PC-3 (cell line): ENCODE data around the gene SPTBN2. TPM values are rescaled to one million over a fixed set of nuclear protein-coding genes. Genes with fewer than 3 reads are reported as not detected.
A peak's percentile ranks its signal among the peaks of the same experiment; 100 is the strongest.

ENCODE experiments used
- ATAC-seq: fragments of 200-7000 bp; cut with Tn5 transposase; 2 replicates; pipeline ENCODE4 v1.9.1; 2020; ENCODE audit warnings: mild to moderate bottlenecking, moderate library complexity
- BruUV-seq: library from RNA; stranded (reverse); fragments of 400-500 nt; replicated peaks from 2 replicates; lab custom pipeline; 2021; lab: Mats Ljungman, UMichigan
- CTCF ChIA-PET: fragments of 300-600 bp; sonication (Branson Sonifier 250); formaldehyde crosslinking; loops from one replicate; lab custom pipeline; 2022; ENCODE audit warnings: antibody characterized with exemption; lab: Charles Lee
- POLR2A ChIA-PET: fragments of 300-600 bp; sonication (Branson Sonifier 250); formaldehyde crosslinking; loops from one replicate; lab custom pipeline; 2022; ENCODE audit warnings: antibody characterized with exemption; ENCODE audit not compliant: unreplicated experiment; lab: Charles Lee
- DNase-seq: peaks from one replicate; pipeline ENCODE4 v3.0.0-alpha.2; 2015
- H2AFZ ChIP-seq: fragments of 300-600 bp; sonication (generic); 2 replicates; pipeline ENCODE4 v1.6.0; 2016; ENCODE audit warnings: antibody characterized with exemption, low read length
- H3F3A ChIP-seq: fragments of 300-600 bp; sonication (generic); one replicate; pipeline ENCODE4 v1.6.0; 2017; ENCODE audit warnings: antibody characterized with exemption, low read length, control low read depth, mild to moderate bottlenecking; ENCODE audit not compliant: unreplicated experiment
- H3K27ac ChIP-seq: fragments of 300-600 bp; sonication (generic); 2 replicates; pipeline ENCODE4 v1.5.1; 2016; ENCODE audit warnings: mild to moderate bottlenecking, low read length
- H3K27me3 ChIP-seq: fragments of 300-600 bp; sonication (generic); 2 replicates; pipeline ENCODE4 v1.6.1; 2016; ENCODE audit warnings: low read length, mixed read lengths
- H3K36me3 ChIP-seq: fragments of 300-600 bp; sonication (generic); 2 replicates; pipeline ENCODE4 v1.6.1; 2016; ENCODE audit warnings: low read depth, mixed run types, low read length, mixed read lengths
- H3K4me1 ChIP-seq: fragments of 300-600 bp; sonication (generic); 2 replicates; pipeline ENCODE4 v1.5.1; 2016; ENCODE audit warnings: low read length; ENCODE audit not compliant: insufficient read depth
- H3K4me2 ChIP-seq: fragments of 300-600 bp; sonication (generic); 2 replicates; pipeline ENCODE4 v1.6.0; 2016; ENCODE audit warnings: low read length
- H3K4me3 ChIP-seq: fragments of 300-600 bp; sonication (generic); 2 replicates; pipeline ENCODE4 v1.5.1; 2016; ENCODE audit warnings: mild to moderate bottlenecking, low read length, mixed read lengths
- H3K79me2 ChIP-seq: fragments of 300-600 bp; sonication (generic); 2 replicates; pipeline ENCODE4 v1.6.1; 2017; ENCODE audit warnings: low read length, mixed read lengths
- H3K9ac ChIP-seq: fragments of 300-600 bp; sonication (generic); 2 replicates; pipeline ENCODE4 v1.6.0; 2016; ENCODE audit warnings: mild to moderate bottlenecking, low read length
- H3K9me2 ChIP-seq: fragments of 300-600 bp; sonication (generic); replicated peaks from 2 replicates; pipeline ENCODE4 v1.6.1; 2016; ENCODE audit warnings: mixed run types, low read length, mixed read lengths
- H3K9me3 ChIP-seq: fragments of 300-600 bp; sonication (generic); 2 replicates; pipeline ENCODE4 v1.6.1; 2016; ENCODE audit warnings: low read length, mixed read lengths
- H4K20me1 ChIP-seq: fragments of 300-600 bp; sonication (generic); 2 replicates; pipeline ENCODE4 v1.6.1; 2016; ENCODE audit warnings: low read length, mixed read lengths
- EZH2 ChIP-seq: fragments of 300-600 bp; sonication (generic); IDR thresholded peaks from one replicate; pipeline ENCODE4 v1.6.1; 2017; ENCODE audit warnings: antibody characterized with exemption, mild to moderate bottlenecking, low read length; ENCODE audit not compliant: unreplicated experiment
- EZH2phosphoT487 ChIP-seq: fragments of 300-600 bp; sonication (generic); IDR thresholded peaks from 2 replicates; pipeline ENCODE4 v1.6.1; 2018; ENCODE audit warnings: mild to moderate bottlenecking, antibody characterized with exemption, low read length, borderline replicate concordance
- intact Hi-C: fragments of 100-400 bp; cut with micrococcal nuclease; formaldehyde crosslinking; loops from 2 replicates; pipeline ENCODE4 v1.9.0; 2023
- total RNA-seq: library from RNA; depleted of rRNA; stranded (reverse); fragments of >200 nt; gene quantifications from 2 replicates; pipeline ENCODE4 v1.2.3, GENCODE V29; 2014
- TF ChIP-seq, protein P1 (sequence below): fragments of 300-600 bp; sonication (generic); conservative IDR thresholded peaks from 2 replicates; pipeline ENCODE4 v1.5.1; 2017; ENCODE audit warnings: antibody characterized with exemption, low read depth, mild to moderate bottlenecking, low read length

SPTBN2 gene
- total RNA-seq, 1 experiment from 2014 or later: 74.9 TPM

DNA sequence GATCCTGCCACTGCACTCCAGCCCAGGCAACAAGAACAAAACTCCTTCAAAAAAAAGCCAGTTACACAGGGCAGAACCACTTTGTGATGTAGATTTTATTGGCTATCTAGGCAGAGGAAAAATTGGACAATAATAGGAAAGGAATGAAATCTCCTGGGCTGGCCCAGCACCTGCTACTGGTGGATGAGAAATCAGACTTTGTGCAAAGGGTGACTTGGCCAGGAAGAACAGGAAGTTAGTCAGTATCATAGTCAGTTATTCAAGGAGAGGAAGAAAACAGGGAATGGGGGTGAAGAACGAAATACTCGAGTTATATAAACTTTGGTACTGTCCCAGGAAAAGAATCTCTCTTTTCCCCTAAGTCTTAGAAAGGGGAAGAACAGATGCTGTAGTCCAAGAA, 11.0 kb upstream of the SPTBN2 start:
- CTCF ChIA-PET: no interaction called here
- no peaks in the 10 kb centered on the region for H3K79me2 ChIP-seq
- H3K9me3 ChIP-seq: no peaks in the 10 kb centered on the region
- H3K4me2 ChIP-seq: peak overlapping the region; percentile 64
- H3K9ac ChIP-seq: no peak overlapping the region
- no TSS peak for BruUV-seq
- ATAC-seq (peak; percentile 57), DNase-seq (peak; percentile 91)
- no peaks in the 10 kb centered on the region for H4K20me1 ChIP-seq
- H3K27me3 ChIP-seq: no peaks in the 10 kb centered on the region
- TF ChIP-seq, protein P1, sequence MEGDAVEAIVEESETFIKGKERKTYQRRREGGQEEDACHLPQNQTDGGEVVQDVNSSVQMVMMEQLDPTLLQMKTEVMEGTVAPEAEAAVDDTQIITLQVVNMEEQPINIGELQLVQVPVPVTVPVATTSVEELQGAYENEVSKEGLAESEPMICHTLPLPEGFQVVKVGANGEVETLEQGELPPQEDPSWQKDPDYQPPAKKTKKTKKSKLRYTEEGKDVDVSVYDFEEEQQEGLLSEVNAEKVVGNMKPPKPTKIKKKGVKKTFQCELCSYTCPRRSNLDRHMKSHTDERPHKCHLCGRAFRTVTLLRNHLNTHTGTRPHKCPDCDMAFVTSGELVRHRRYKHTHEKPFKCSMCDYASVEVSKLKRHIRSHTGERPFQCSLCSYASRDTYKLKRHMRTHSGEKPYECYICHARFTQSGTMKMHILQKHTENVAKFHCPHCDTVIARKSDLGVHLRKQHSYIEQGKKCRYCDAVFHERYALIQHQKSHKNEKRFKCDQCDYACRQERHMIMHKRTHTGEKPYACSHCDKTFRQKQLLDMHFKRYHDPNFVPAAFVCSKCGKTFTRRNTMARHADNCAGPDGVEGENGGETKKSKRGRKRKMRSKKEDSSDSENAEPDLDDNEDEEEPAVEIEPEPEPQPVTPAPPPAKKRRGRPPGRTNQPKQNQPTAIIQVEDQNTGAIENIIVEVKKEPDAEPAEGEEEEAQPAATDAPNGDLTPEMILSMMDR: peak; percentile 16; the same call in 1 of the 2 replicates
- TF ChIP-seq EZH2phosphoT487: no peak
- H2AFZ ChIP-seq: peak overlapping the region; percentile 25; the same call in 1 of the 2 replicates
- peak overlapping the region; percentile 58 for H3K27ac ChIP-seq
- H3K9me2 ChIP-seq: no peaks in the 10 kb centered on the region
- POLR2A ChIA-PET: no interaction called here
- no peaks in the 10 kb centered on the region for H3K36me3 ChIP-seq
- peak overlapping the region; percentile 9; the same call in 1 of the 2 replicates for H3K4me3 ChIP-seq
- intact Hi-C loops: loop anchor here (5.0 kb wide), 1 partner anchor 77 kb away; no protein-coding TSS in a partner anchor
- peaks cover 11% of the 10 kb centered on the region for H3F3A ChIP-seq
- peaks cover 33% of the 10 kb centered on the region for H3K4me1 ChIP-seq

DNA sequence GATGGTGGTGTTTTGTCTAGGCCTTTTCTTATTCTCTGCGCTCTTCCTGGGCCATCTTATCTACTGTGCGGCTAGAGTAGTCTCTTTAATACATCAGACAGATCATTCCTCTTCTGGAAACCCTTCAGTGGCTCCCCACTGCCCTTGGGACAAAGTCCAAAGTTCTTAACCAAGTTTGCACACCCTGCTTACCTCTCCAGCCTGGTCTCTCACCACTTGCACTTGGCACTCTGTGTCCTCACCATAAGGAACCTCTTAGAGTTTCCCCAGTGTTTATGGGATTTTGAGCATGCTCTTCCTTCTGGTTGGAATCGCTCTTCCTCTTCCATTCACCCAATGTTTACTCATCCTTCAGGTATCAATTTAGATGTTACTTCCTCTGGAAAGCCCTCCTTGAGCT, 5.2 kb upstream of the SPTBN2 start:
- ATAC-seq (no peak), DNase-seq (no peak)
- no peaks in the 10 kb centered on the region for H4K20me1 ChIP-seq
- H3F3A ChIP-seq: peaks cover 1% of the 10 kb centered on the region
- H3K4me2 ChIP-seq: no peak overlapping the region
- ChIA-PET POLR2A (no interaction called here), CTCF (no interaction called here)
- H3K9ac ChIP-seq: no peak overlapping the region
- TF ChIP-seq, protein P1: no peak
- TF ChIP-seq EZH2phosphoT487 (no peak), EZH2 (no peak)
- H3K9me2 ChIP-seq: no peaks in the 10 kb centered on the region
- H3K27me3 ChIP-seq: no peaks in the 10 kb centered on the region
- no peak overlapping the region for H3K27ac ChIP-seq
- H3K4me3 ChIP-seq: no peak overlapping the region
- H3K36me3 ChIP-seq: no peaks in the 10 kb centered on the region
- no peak overlapping the region for H2AFZ ChIP-seq
- H3K79me2 ChIP-seq: no peaks in the 10 kb centered on the region
- no peaks in the 10 kb centered on the region for H3K9me3 ChIP-seq
- intact Hi-C loops: no loop called here
- peaks cover 4% of the 10 kb centered on the region for H3K4me1 ChIP-seq
- BruUV-seq: no TSS peak

DNA sequence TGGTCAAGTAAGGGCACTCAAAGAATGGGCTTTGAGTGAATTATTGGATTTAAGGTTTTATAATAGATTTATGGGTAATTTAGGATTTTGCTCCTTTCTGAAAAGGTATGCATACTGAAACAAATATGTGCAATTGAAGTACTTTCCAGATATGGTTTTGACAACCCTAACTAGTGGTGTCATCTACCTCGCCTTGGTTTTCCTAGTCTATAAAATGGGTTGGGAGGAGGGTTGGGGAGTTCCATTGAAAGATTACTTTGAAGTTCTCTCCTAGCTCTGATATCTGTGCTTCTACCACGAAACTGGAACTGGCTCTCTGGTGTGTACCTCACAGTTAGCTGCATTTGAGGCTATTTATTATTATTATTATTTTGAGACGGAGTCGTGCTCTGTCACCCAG, 431 bp upstream of the SPTBN2 start:
- Histone ChIP-seq H3K36me3 (no peaks in the 10 kb centered on the region), H3K4me1 (peaks cover 28% of the 10 kb centered on the region), H3F3A (no peaks in the 10 kb centered on the region), H3K9me2 (no peaks in the 10 kb centered on the region), H3K9ac (no peak overlapping the region), H3K27ac (no peak overlapping the region), H3K79me2 (peaks cover 31% of the 10 kb centered on the region), H3K4me3 (no peak overlapping the region; the same call in 1 of the 2 replicates), H3K27me3 (no peaks in the 10 kb centered on the region), H3K9me3 (no peaks in the 10 kb centered on the region), H3K4me2 (peak overlapping the region; percentile 85), H2AFZ (no peak overlapping the region), H4K20me1 (no peaks in the 10 kb centered on the region)
- TF ChIP-seq, protein P1: no peak
- TF ChIP-seq EZH2phosphoT487: no peak
- no peak for TF ChIP-seq EZH2
- POLR2A ChIA-PET: interaction anchor here (0.6 kb wide), 1 partner anchor 85 kb away, joined by 3 read pairs; no protein-coding TSS in a partner anchor
- no peak for DNase-seq
- ATAC-seq: no peak
- CTCF ChIA-PET: no interaction called here
- BruUV-seq: no TSS peak
- intact Hi-C loops: no loop called here
